K562 (cell line): Measurements from ENCODE around the gene MYO10. TPM values are rescaled to one million over a fixed set of nuclear protein-coding genes. Genes with fewer than 3 reads are reported as not detected.

Experiments
- ATAC-seq: fragments of 200-7000 bp; cut with Tn5 transposase; 3 replicates; pipeline ENCODE4 v1.9.1; 2020; ENCODE audit warnings: moderate library complexity
- BruUV-seq: library from RNA; stranded (reverse); fragments of 400-500 nt; replicated peaks from 2 replicates; lab custom pipeline; 2021; lab: Mats Ljungman, UMichigan
- CTCF ChIA-PET: fragments of 300-600 bp; formaldehyde crosslinking; extraction: SDS; loops from one replicate; lab custom pipeline; 2021; ENCODE audit warnings: low intra/inter-chr PET ratio; lab: Yijun Ruan, JAX
- POLR2A ChIA-PET: fragments of 300-600, 350-650 bp; sonication (Branson Sonifier 250); formaldehyde crosslinking; extraction: SDS; loops from one replicate; lab custom pipeline; 2021; ENCODE audit warnings: antibody characterized with exemption, inconsistent platforms; lab: Yijun Ruan, JAX
- DNase-seq, 4 experiments: peaks; one replicate each; pipeline versions ENCODE4 v3.0.0 to v3.0.0-alpha.2; 2011 to 2018; ENCODE audit warnings: low spot score in 3 of 4, mixed read lengths in 3 of 4; ENCODE audit errors: extremely low read depth in 1 of 4
- FAIRE-seq: peaks from 2 replicates; lab custom pipeline; 2011; peaks lifted over from hg19 to GRCh38; lab: Jason Lieb, UNC
- H2AFZ ChIP-seq: 2 replicates; pipeline ENCODE4 v1.6.0; 2011; ENCODE audit warnings: low read depth, low read length, control low read depth, inconsistent platforms
- H3K27ac ChIP-seq: fragments of 200-600 bp; 3 replicates; pipeline ENCODE4 v1.8.0; 2011; ENCODE audit warnings: low read depth, mild to moderate bottlenecking, control low read depth, inconsistent platforms, low read length, moderate library complexity, mixed read lengths; ENCODE audit errors: extremely low read depth
- H3K27me3 ChIP-seq, 2 experiments: fragments of 300-600 bp in 1 of 2; 2 replicates in 1 of 2; 3 replicates in 1 of 2; pipeline versions ENCODE4 v1.6.0 to v1.8.0; 2011; ENCODE audit warnings: inconsistent platforms in 2 of 2, low read length in 2 of 2, mild to moderate bottlenecking in 1 of 2, mixed read lengths in 1 of 2, moderate library complexity in 1 of 2; ENCODE audit not compliant: control insufficient read depth in 2 of 2, insufficient read depth in 2 of 2
- H3K36me3 ChIP-seq: fragments of 300-600 bp; 3 replicates; pipeline ENCODE4 v1.8.0; 2011; ENCODE audit warnings: mild to moderate bottlenecking, low read length, inconsistent platforms; ENCODE audit not compliant: control insufficient read depth, insufficient read depth
- H3K4me1 ChIP-seq, 2 experiments: fragments of 200-600 bp in 1 of 2; replicated peaks in 1 of 2; 2 replicates in 1 of 2; 3 replicates in 1 of 2; pipeline versions ENCODE4 v1.5.1 to v1.8.0; 2011; ENCODE audit warnings: inconsistent platforms in 2 of 2, low read length in 2 of 2, mild to moderate bottlenecking in 1 of 2, mixed read lengths in 1 of 2, moderate library complexity in 1 of 2; ENCODE audit not compliant: control insufficient read depth in 2 of 2, insufficient read depth in 2 of 2
- H3K4me2 ChIP-seq: 2 replicates; pipeline ENCODE4 v1.6.1; 2011; ENCODE audit warnings: low read length, control low read depth, inconsistent platforms, mixed read lengths; ENCODE audit not compliant: insufficient read depth
- H3K4me3 ChIP-seq: fragments of 200-600 bp; sonication (generic), shearing (Covaris generic); 2 replicates; pipeline ENCODE4 v1.5.1; 2016; ENCODE audit warnings: control low read depth, inconsistent platforms
- H3K79me2 ChIP-seq: fragments of 200-600 bp; 3 replicates; pipeline ENCODE4 v1.8.0; 2011; ENCODE audit warnings: low read length, inconsistent platforms; ENCODE audit not compliant: control insufficient read depth, insufficient read depth
- H3K9ac ChIP-seq, 2 experiments: 2 replicates each; pipeline versions ENCODE4 v1.6.0 to v1.6.1; 2011; ENCODE audit warnings: low read depth in 2 of 2, low read length in 2 of 2, control low read depth in 1 of 2, inconsistent platforms in 1 of 2, mild to moderate bottlenecking in 1 of 2, mixed read lengths in 1 of 2; ENCODE audit not compliant: insufficient read depth in 1 of 2
- H3K9me1 ChIP-seq: one replicate; pipeline ENCODE4 v1.6.0; 2011; ENCODE audit warnings: inconsistent platforms, mild to moderate bottlenecking, low read length, moderate library complexity; ENCODE audit not compliant: control insufficient read depth, insufficient read depth
- H3K9me3 ChIP-seq: replicated peaks from 2 replicates; pipeline ENCODE4 v1.5.1; 2011; ENCODE audit warnings: low read depth, low read length, inconsistent platforms; ENCODE audit not compliant: control insufficient read depth, insufficient read depth
- H4K20me1 ChIP-seq: replicated peaks from 2 replicates; pipeline ENCODE4 v1.6.1; 2011; ENCODE audit warnings: low read length, inconsistent platforms, mixed read lengths; ENCODE audit not compliant: control insufficient read depth, insufficient read depth
- ESRRA ChIP-seq: fragments of 450-650 bp; IDR thresholded peaks from 2 replicates; pipeline ENCODE4 v1.6.1; 2014; ENCODE audit warnings: low read depth, mild to moderate bottlenecking, moderate library complexity, borderline replicate concordance
- ID3 ChIP-seq, 2 experiments: fragments of 250-450 bp in 1 of 2; fragments of 450-650 bp in 1 of 2; sonication (Bioruptor Pico) in 1 of 2; IDR thresholded peaks; 2 replicates each; pipeline versions ENCODE4 v1.6.1 to v1.8.0; 2016 to 2021; ENCODE audit warnings: mild to moderate bottlenecking in 2 of 2, moderate library complexity in 2 of 2, missing compliant biosample characterization in 1 of 2, missing genetic modification characterization in 1 of 2
- IRF9 ChIP-seq: fragments of 450-650 bp; IDR thresholded peaks from 2 replicates; pipeline ENCODE4 v1.6.1; 2016; ENCODE audit warnings: missing biosample characterization, missing genetic modification characterization
- MIER1 ChIP-seq: fragments of 450-650 bp; IDR thresholded peaks from 2 replicates; pipeline ENCODE4 v1.6.1; 2016; ENCODE audit warnings: antibody characterized with exemption, mild to moderate bottlenecking, low read depth
- SRF ChIP-seq, 2 experiments: fragments of 250-450, 450-650 bp in 1 of 2; sonication (Bioruptor Pico) in 1 of 2; sonication (generic) in 1 of 2; formaldehyde crosslinking; IDR thresholded peaks; 2 replicates each; pipeline versions ENCODE4 v1.5.0 to v1.5.1; 2020 to 2022; ENCODE audit warnings: mild to moderate bottlenecking in 1 of 2, missing genetic modification reagents in 1 of 2
- XRCC3 ChIP-seq: fragments of 450-650 bp; IDR thresholded peaks from 2 replicates; pipeline ENCODE4 v1.6.1; 2017; ENCODE audit warnings: mild to moderate bottlenecking, moderate library complexity
- YY1 ChIP-seq, 3 experiments: IDR thresholded peaks; 2 replicates each; pipeline ENCODE4 v1.6.1; 2011; ENCODE audit warnings: low read length in 2 of 3, mild to moderate bottlenecking in 2 of 3, moderate library complexity in 2 of 3, borderline replicate concordance in 1 of 3, control low read depth in 1 of 3, low read depth in 1 of 3; ENCODE audit not compliant: insufficient read depth in 3 of 3, insufficient replicate concordance in 2 of 3, control insufficient read depth in 1 of 3, insufficient read length in 1 of 3; ENCODE audit errors: extremely low read depth in 1 of 3
- ZNF24 ChIP-seq: fragments of 450-650 bp; IDR thresholded peaks from 2 replicates; pipeline ENCODE4 v1.6.1; 2016
- ZNF407 ChIP-seq: fragments of 450-650 bp; IDR thresholded peaks from 2 replicates; pipeline ENCODE4 v1.6.1; 2016; ENCODE audit warnings: low read depth
- ZNF766 ChIP-seq: fragments of 200-800 bp; sonication (Bioruptor generic); conservative IDR thresholded peaks from 2 replicates; pipeline ENCODE4 v1.6.1; 2016; ENCODE audit warnings: missing genetic modification characterization, missing compliant biosample characterization
- ZSCAN32 ChIP-seq: fragments of 450-650 bp; formaldehyde crosslinking; IDR thresholded peaks from 2 replicates; pipeline ENCODE4 v1.4.0; 2020; ENCODE audit warnings: mild to moderate bottlenecking, moderate library complexity
- WGBS: fragments of 100-300 bp; shearing (Covaris generic); methylation state at CpG from one replicate; pipeline ENCODE4 v1.1.6; 2016; ENCODE audit warnings: low coverage, mixed read lengths; ENCODE audit not compliant: insufficient coverage; ENCODE audit errors: missing lambda C conversion rate; 5-methylcytosine and 5-hydroxymethylcytosine counted together
- in situ Hi-C: fragments of 300-500 bp; cut with MboI; formaldehyde crosslinking; loops from 4 replicates; pipeline ENCODE4 v1.15.0; 2018; ENCODE audit warnings: inconsistent platforms, mixed read lengths
- intact Hi-C: fragments of 100-400 bp; cut with micrococcal nuclease; formaldehyde crosslinking; loops from 2 replicates; pipeline ENCODE4 v1.14.2; 2022
- polyA plus RNA-seq, 8 experiments: library from polyadenylated mRNA; depleted of rRNA in 4 of 8; stranded (reverse) in 5 of 8; unstranded in 3 of 8; fragments of >200 nt; fragmentation: Nextera tagmentation in 2 of 8; fragmentation: Illumina TruSeq in 1 of 8; extraction: Ambion mirVana in 2 of 8; extraction: Trizol in 1 of 8; gene quantifications; 2 replicates each; pipeline versions ENCODE4 v1.2.1 to v1.2.3, GENCODE V29; 2011 to 2014; ENCODE audit warnings: inconsistent platforms in 1 of 8, missing spikeins in 1 of 8
- total RNA-seq, 7 experiments: library from RNA; depleted of rRNA in 6 of 7; stranded (reverse); fragments of >200 nt in 6 of 7; fragmentation: Illumina TruSeq in 2 of 7; extraction: Trizol in 2 of 7; gene quantifications; 2 replicates each; pipeline versions ENCODE4 v1.2.1 to v1.2.3, GENCODE V29; 2011 to 2021; ENCODE audit warnings: low replicate concordance in 1 of 7

MYO10 gene
- total and polyA plus RNA-seq, 9 of the 15 experiments (the other 6 are each of a cell fraction or from before 2014, with no cell fraction given): 0.04 to 0.24 TPM; not detected in 7

GRCh38 chr5:16733331-16734006 is 202.6 kb downstream of the MYO10 start:
- Histone ChIP-seq H3K36me3 (no peaks in the 10 kb centered on the region), H3K27me3 (0 out of 5 replicates have a peak, but pooled peaks cover 0 to 8% of the 10 kb centered on the region in 2 experiments), H2AFZ (no peak overlapping the region)
- FAIRE-seq: no peak
- POLR2A ChIA-PET: no interaction called here
- intact Hi-C loops: no loop called here
- no peak for ATAC-seq
- TF ChIP-seq SRF (CRISPR knock-in tag; IDR thresholded peaks at IDR 0.05): no peak
- TF ChIP-seq YY1 (IDR thresholded peaks at IDR 0.05; ENCODE audit: borderline replicate concordance in 1 of 3, control insufficient read depth in 1 of 3, extremely low read depth in 1 of 3, insufficient read depth in 3 of 3, insufficient read length in 1 of 3, insufficient replicate concordance in 2 of 3, low read depth in 1 of 3, low read length in 2 of 3): no peak
- TF ChIP-seq XRCC3: no peak
- TF ChIP-seq MIER1: no peak
- TF ChIP-seq ID3 (CRISPR knock-in tag; IDR thresholded peaks at IDR 0.05): no peak
- TF ChIP-seq ID3 (tag; IDR thresholded peaks at IDR 0.05): no peak
- TF ChIP-seq ZNF766 (CRISPR knock-in tag): no peak
- no peak for TF ChIP-seq ZNF407
- TF ChIP-seq ESRRA: no peak
- no peak for TF ChIP-seq ZNF24
- TF ChIP-seq IRF9: no peak
- no peak for TF ChIP-seq ZSCAN32 (CRISPR knock-in tag)
- TF ChIP-seq, all 486 proteins: peak for 0
- H3K4me3 ChIP-seq: no peak overlapping the region
- in situ Hi-C loops: no loop called here
- H3K4me2 ChIP-seq: no peak overlapping the region
- 5% methylated on average over 12 of the region's 12 CpGs for WGBS
- H3K79me2 ChIP-seq: no peaks in the 10 kb centered on the region
- CTCF ChIA-PET: no interaction called here
- no peak overlapping the region for H3K9ac ChIP-seq
- no peaks in the 10 kb centered on the region for H3K4me1 ChIP-seq
- no peak overlapping the region for H3K27ac ChIP-seq
- BruUV-seq: no TSS peak
- no peak for DNase-seq
- H3K9me3 ChIP-seq: no peaks in the 10 kb centered on the region
- no peaks in the 10 kb centered on the region for H4K20me1 ChIP-seq
- no peaks in the 10 kb centered on the region for H3K9me1 ChIP-seq
